ENCODE data around the gene KDELR1. TPM values are rescaled to one million over a fixed set of nuclear protein-coding genes. Genes with fewer than 3 reads are reported as not detected.

Gene KDELR1
- total and polyA plus RNA-seq, 2 donors from 2014 or later = 169 to 204 TPM

- Histone ChIP-seq H3K4me1 (ENCODE audit: control insufficient read depth in 2 of 3, insufficient read depth in 2 of 3, low read depth in 1 of 3, low read length in 3 of 3) (peaks cover 0 to 2% (median 0%) of the 10 kb centered on the region in 3 donors), H3K9me3 (ENCODE audit: control insufficient read depth in 2 of 3, insufficient read depth in 1 of 3, low read length in 3 of 3) (peaks cover 0 to 4% (median 0%) of the 10 kb centered on the region in 3 donors), H3K27me3 (ENCODE audit: control insufficient read depth, insufficient read depth, low read length) (peaks cover 8% of the 10 kb centered on the region), H3K4me3 (ENCODE audit: low read length in 3 of 3) (no peak overlapping the region), H3K27ac (ENCODE audit: low read depth in 2 of 2, low read length in 2 of 2) (no peak overlapping the region), H3K9ac (ENCODE audit: low read length in 3 of 3) (no peak overlapping the region), H3K36me3 (ENCODE audit: control insufficient read depth in 2 of 3, insufficient read depth in 3 of 3, low read length in 3 of 3) (no peaks in the 10 kb centered on the region)
- intact Hi-C loops (cut with DNase I) = no loop called here
- FAIRE-seq (no peak), DNase-seq (peak in 1 of 5 donors; percentile 6)
- TF ChIP-seq CTCF (IDR thresholded peaks at IDR 0.05; ENCODE audit: borderline replicate concordance, extremely low read depth, insufficient read depth) = no peak
These were observed 9.9 kb upstream of the KDELR1 start for GRCh38 chr19:48401287-48401686.

DNA sequence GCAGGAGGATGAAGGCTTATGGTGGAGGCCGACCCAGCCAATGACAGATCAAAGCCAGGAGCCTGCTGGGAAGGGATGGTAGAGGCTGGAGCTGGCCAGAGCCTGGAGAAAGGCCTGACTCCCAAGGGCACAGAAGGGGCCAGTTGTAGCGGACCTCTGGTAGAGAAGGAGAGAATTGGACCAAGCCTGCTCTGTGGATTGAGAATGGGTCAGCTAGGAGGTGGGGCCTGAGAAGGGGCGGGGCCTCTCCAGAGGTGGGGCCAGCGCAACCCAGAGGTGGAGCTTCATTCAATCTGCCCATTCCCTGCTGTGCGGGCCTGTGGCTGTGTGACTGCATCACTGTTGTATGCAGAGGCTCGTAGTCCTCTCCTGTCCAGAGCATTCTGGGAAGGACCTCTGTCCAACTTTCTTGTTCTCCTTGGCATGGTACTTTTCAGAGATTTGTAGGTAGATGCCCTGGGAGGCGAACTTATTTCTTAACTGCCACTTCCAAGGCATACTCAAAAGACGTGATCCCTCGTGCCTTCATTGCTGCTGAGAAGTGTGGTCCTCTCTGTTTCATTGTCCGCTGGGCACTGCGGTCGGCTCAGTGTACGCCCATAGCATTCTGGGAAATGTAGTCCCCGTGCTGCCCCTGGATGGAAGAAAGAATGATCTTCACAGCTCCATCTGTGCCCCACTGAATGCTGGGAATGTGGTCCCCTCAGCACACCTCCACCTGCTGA is 8.8 kb upstream of the KDELR1 start:
- FAIRE-seq (no peak), DNase-seq (peak in 3 of 5 donors; percentile 52 to 83 (median 66))
- H3K36me3 ChIP-seq (ENCODE audit: control insufficient read depth in 2 of 3, insufficient read depth in 3 of 3, low read length in 3 of 3) = no peaks in the 10 kb centered on the region
- H3K9ac ChIP-seq (ENCODE audit: low read length in 3 of 3) = no peak overlapping the region
- intact Hi-C loops (cut with DNase I) = no loop called here
- no peak overlapping the region for H3K27ac ChIP-seq (ENCODE audit: low read depth in 2 of 2, low read length in 2 of 2)
- H3K9me3 ChIP-seq (ENCODE audit: control insufficient read depth in 2 of 3, insufficient read depth in 1 of 3, low read length in 3 of 3) = no peaks in the 10 kb centered on the region
- peak overlapping the region in 2 of 3 donors; percentile 21 to 24 for H3K4me3 ChIP-seq (ENCODE audit: low read length in 3 of 3)
- no peak for TF ChIP-seq CTCF (IDR thresholded peaks at IDR 0.05; ENCODE audit: borderline replicate concordance, extremely low read depth, insufficient read depth)
- H3K4me1 ChIP-seq (ENCODE audit: control insufficient read depth in 2 of 3, insufficient read depth in 2 of 3, low read depth in 1 of 3, low read length in 3 of 3) = peaks cover 0 to 2% (median 0%) of the 10 kb centered on the region in 3 donors
- H3K27me3 ChIP-seq (ENCODE audit: control insufficient read depth, insufficient read depth, low read length) = peaks cover 13% of the 10 kb centered on the region

DNA sequence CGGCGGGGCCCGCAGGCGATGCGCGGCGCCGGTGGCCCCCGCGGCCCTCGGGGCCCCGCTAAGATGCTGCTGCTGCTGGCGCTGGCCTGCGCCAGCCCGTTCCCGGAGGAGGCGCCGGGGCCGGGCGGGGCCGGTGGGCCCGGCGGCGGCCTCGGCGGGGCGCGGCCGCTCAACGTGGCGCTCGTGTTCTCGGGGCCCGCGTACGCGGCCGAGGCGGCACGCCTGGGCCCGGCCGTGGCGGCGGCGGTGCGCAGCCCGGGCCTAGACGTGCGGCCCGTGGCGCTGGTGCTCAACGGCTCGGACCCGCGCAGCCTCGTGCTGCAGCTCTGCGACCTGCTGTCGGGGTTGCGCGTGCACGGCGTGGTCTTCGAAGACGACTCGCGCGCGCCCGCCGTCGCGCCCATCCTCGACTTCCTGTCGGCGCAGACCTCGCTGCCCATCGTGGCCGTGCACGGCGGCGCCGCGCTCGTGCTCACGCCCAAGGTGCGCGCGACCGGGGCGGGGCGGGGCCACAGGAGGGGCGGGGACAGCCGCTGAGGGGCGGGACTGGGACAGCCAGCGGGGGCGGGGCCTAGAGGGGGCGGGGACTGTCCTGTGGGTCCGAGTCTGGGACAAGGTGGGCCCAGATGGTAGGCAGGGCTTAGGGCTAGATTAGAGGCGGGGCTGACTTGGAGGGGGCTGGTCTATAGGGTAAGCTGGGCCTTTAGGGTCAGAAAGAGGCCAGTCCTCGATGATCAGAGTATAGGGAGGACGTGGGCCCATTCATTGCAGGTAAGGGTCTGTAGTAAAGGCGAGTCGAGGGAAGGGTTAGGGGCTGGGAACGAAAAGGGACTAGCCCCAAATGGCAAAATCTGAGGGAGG is 7.3 kb upstream of the KDELR1 start:
- intact Hi-C loops (cut with DNase I) = no loop called here
- H3K27me3 ChIP-seq (ENCODE audit: control insufficient read depth, insufficient read depth, low read length) = peaks cover 20% of the 10 kb centered on the region
- no peak for TF ChIP-seq CTCF (IDR thresholded peaks at IDR 0.05; ENCODE audit: borderline replicate concordance, extremely low read depth, insufficient read depth)
- peak; percentile 81 to 91 (median 84) for DNase-seq
- no peak for FAIRE-seq
- H3K36me3 ChIP-seq (ENCODE audit: control insufficient read depth in 2 of 3, insufficient read depth in 3 of 3, low read length in 3 of 3) = no peaks in the 10 kb centered on the region
- no peak overlapping the region for H3K4me3 ChIP-seq (ENCODE audit: low read length in 3 of 3)
- H3K27ac ChIP-seq (ENCODE audit: low read depth in 2 of 2, low read length in 2 of 2) = no peak overlapping the region
- H3K4me1 ChIP-seq (ENCODE audit: control insufficient read depth in 2 of 3, insufficient read depth in 2 of 3, low read depth in 1 of 3, low read length in 3 of 3) = peaks cover 0 to 2% (median 0%) of the 10 kb centered on the region in 3 donors
- H3K9ac ChIP-seq (ENCODE audit: low read length in 3 of 3) = no peak overlapping the region
- H3K9me3 ChIP-seq (ENCODE audit: control insufficient read depth in 2 of 3, insufficient read depth in 1 of 3, low read length in 3 of 3) = no peaks in the 10 kb centered on the region

All from kidney (tissue), 14 donors.